ENCODE measurements around the gene MBNL1. TPM values are rescaled to one million over a fixed set of nuclear protein-coding genes. Genes with fewer than 3 reads are reported as not detected.

Gene MBNL1
- total RNA-seq, 2 donors from 2014 or later = 1.3 to 4.9 TPM

- no peak overlapping the region for H3K27ac Mint-ChIP-seq
- Histone ChIP-seq H3K27me3 (ENCODE audit: control insufficient read depth, insufficient read depth, low read length, poor library complexity, severe bottlenecking) (peaks cover 49% of the 10 kb centered on the region), H3K36me3 (ENCODE audit: control insufficient read depth, insufficient read depth, low read length) (no peaks in the 10 kb centered on the region), H3K27ac (ENCODE audit: low read depth, low read length) (no peak overlapping the region), H3K4me3 (ENCODE audit: low read length) (no peak overlapping the region), H3K9ac (ENCODE audit: extremely low read depth, low read length, poor library complexity, severe bottlenecking) (no peak overlapping the region), H3K4me1 (ENCODE audit: control insufficient read depth, insufficient read depth, low read length) (no peaks in the 10 kb centered on the region), H3K9me3 (ENCODE audit: control insufficient read depth, low read length) (no peaks in the 10 kb centered on the region)
- no peak overlapping the region for H3K4me3 Mint-ChIP-seq
- no peaks in the 10 kb centered on the region for H3K9me3 Mint-ChIP-seq
- DNase-seq = no peak
- 80 to 82% methylated on average over 1 of the region's 1 CpG for WGBS, 2 experiments (ENCODE audit: insufficient coverage in 1 of 2, insufficient read length in 1 of 2)
- TF ChIP-seq CTCF (conservative IDR thresholded peaks at IDR 0.05) = no peak
- H3K36me3 Mint-ChIP-seq (ENCODE audit: low read depth) = no peaks in the 10 kb centered on the region
- H3K4me1 Mint-ChIP-seq = peaks cover 13% of the 10 kb centered on the region
- H3K27me3 Mint-ChIP-seq (ENCODE audit: insufficient read depth) = peaks cover 34% of the 10 kb centered on the region
These were observed 24.7 kb downstream of the MBNL1 start for GRCh38 chr3:152293347-152294006.

- Histone ChIP-seq H3K4me1 (ENCODE audit: control insufficient read depth, insufficient read depth, low read length) (no peaks in the 10 kb centered on the region), H3K27ac (ENCODE audit: low read depth, low read length) (no peak overlapping the region), H3K4me3 (ENCODE audit: low read length) (no peak overlapping the region), H3K9ac (ENCODE audit: extremely low read depth, low read length, poor library complexity, severe bottlenecking) (no peak overlapping the region), H3K27me3 (ENCODE audit: control insufficient read depth, insufficient read depth, low read length, poor library complexity, severe bottlenecking) (peaks cover 62% of the 10 kb centered on the region), H3K9me3 (ENCODE audit: control insufficient read depth, low read length) (no peaks in the 10 kb centered on the region), H3K36me3 (ENCODE audit: control insufficient read depth, insufficient read depth, low read length) (no peaks in the 10 kb centered on the region)
- 94 to 100% methylated on average over 1 of the region's 1 CpG for WGBS, 2 experiments (ENCODE audit: insufficient coverage in 1 of 2, insufficient read length in 1 of 2)
- no peak for TF ChIP-seq CTCF (conservative IDR thresholded peaks at IDR 0.05)
- Mint-ChIP-seq H3K4me1 (peaks cover 16% of the 10 kb centered on the region), H3K9me3 (no peaks in the 10 kb centered on the region), H3K36me3 (ENCODE audit: low read depth) (no peaks in the 10 kb centered on the region), H3K27ac (no peak overlapping the region), H3K4me3 (no peak overlapping the region), H3K27me3 (ENCODE audit: insufficient read depth) (peaks cover 50% of the 10 kb centered on the region)
- no peak for DNase-seq
These were observed 26.6 kb downstream of the MBNL1 start for GRCh38 chr3:152295344-152295743.

- Histone ChIP-seq H3K27ac (ENCODE audit: low read depth, low read length) (no peak overlapping the region), H3K27me3 (ENCODE audit: control insufficient read depth, insufficient read depth, low read length, poor library complexity, severe bottlenecking) (peaks cover 63% of the 10 kb centered on the region), H3K9ac (ENCODE audit: extremely low read depth, low read length, poor library complexity, severe bottlenecking) (no peak overlapping the region), H3K9me3 (ENCODE audit: control insufficient read depth, low read length) (no peaks in the 10 kb centered on the region), H3K4me3 (ENCODE audit: low read length) (no peak overlapping the region), H3K4me1 (ENCODE audit: control insufficient read depth, insufficient read depth, low read length) (no peaks in the 10 kb centered on the region), H3K36me3 (ENCODE audit: control insufficient read depth, insufficient read depth, low read length) (no peaks in the 10 kb centered on the region)
- no peak for TF ChIP-seq CTCF (conservative IDR thresholded peaks at IDR 0.05)
- no peak overlapping the region for H3K4me3 Mint-ChIP-seq
- no peaks in the 10 kb centered on the region for H3K9me3 Mint-ChIP-seq
- no peak overlapping the region for H3K27ac Mint-ChIP-seq
- H3K36me3 Mint-ChIP-seq (ENCODE audit: low read depth) = no peaks in the 10 kb centered on the region
- DNase-seq = no peak
- peaks cover 16% of the 10 kb centered on the region for H3K4me1 Mint-ChIP-seq
- H3K27me3 Mint-ChIP-seq (ENCODE audit: insufficient read depth) = peaks cover 54% of the 10 kb centered on the region
- WGBS, 2 experiments (ENCODE audit: insufficient coverage in 1 of 2, insufficient read length in 1 of 2) = 60 to 83% methylated on average over 1 of the region's 1 CpG
These were observed 27.1 kb downstream of the MBNL1 start for GRCh38 chr3:152295806-152296205.
